Measurements from ENCODE around the gene DOCK8. TPM values are rescaled to one million over a fixed set of nuclear protein-coding genes. Genes with fewer than 3 reads are reported as not detected.

DOCK8 gene
- total RNA-seq, 1 experiment from 2014 or later = 0.37 TPM

- TF ChIP-seq ELF1 (IDR thresholded peaks at IDR 0.05; ENCODE audit: borderline replicate concordance, low read depth) = no peak
- TF ChIP-seq EZH2phosphoT487 (IDR thresholded peaks at IDR 0.05; ENCODE audit: borderline replicate concordance) = no peak
- no peak for TF ChIP-seq MAX (IDR thresholded peaks at IDR 0.05)
- no peak for TF ChIP-seq SRF (IDR thresholded peaks at IDR 0.05; ENCODE audit: low read depth)
- ChIA-PET CTCF (no interaction called here), RAD21 (ENCODE audit: low non-redundant PET in 1 of 2, low total read pairs in 2 of 2, uncharacterized antibody in 2 of 2, unreplicated experiment in 2 of 2) (no interaction called here), POLR2A (no interaction called here)
- intact Hi-C loops (cut with micrococcal nuclease) = no loop called here
- Histone ChIP-seq H3K36me3 (ENCODE audit: control insufficient read depth in 1 of 2, insufficient read depth in 2 of 2, low read length in 2 of 2) (no peaks in the 10 kb centered on the region), H3K9ac (ENCODE audit: low read length) (no peak overlapping the region), H3K9me2 (ENCODE audit: insufficient read depth) (no peaks in the 10 kb centered on the region), H3K27me3 (ENCODE audit: insufficient read depth, low read length) (peaks cover 19% of the 10 kb centered on the region; the same call in 1 of the 2 replicates), H3K4me2 (ENCODE audit: low read length) (no peak overlapping the region), H3K4me3 (replicated peaks in 1 of 2; ENCODE audit: low read depth in 1 of 2, low read length in 2 of 2) (no peak overlapping the region), H2AFZ (ENCODE audit: low read depth, low read length, poor library complexity, severe bottlenecking) (no peak overlapping the region), H3K9me3 (ENCODE audit: control insufficient read depth in 1 of 2, insufficient read depth in 1 of 2, low read depth in 1 of 2, low read length in 2 of 2) (no peaks in the 10 kb centered on the region), H4K20me1 (ENCODE audit: insufficient read depth) (no peaks in the 10 kb centered on the region), H3K79me2 (ENCODE audit: insufficient read depth, low read length) (no peaks in the 10 kb centered on the region), H3K27ac (ENCODE audit: low read depth, low read length) (no peak overlapping the region), H3K4me1 (ENCODE audit: control insufficient read depth in 1 of 2, insufficient read depth in 2 of 2, low read length in 2 of 2) (peaks cover 0 to 4% of the 10 kb centered on the region in 2 experiments; a peak in 1 of 4 replicates)
- DNase-seq (ENCODE audit: low read depth, low spot score) (no peak), ATAC-seq (no peak)
- no TSS peak for BruUV-seq (replicated peaks)
Measured at GRCh38 chr9:296411-296810, 81.7 kb downstream of the DOCK8 start.

- Histone ChIP-seq H2AFZ (ENCODE audit: low read depth, low read length, poor library complexity, severe bottlenecking) (no peak overlapping the region), H3K79me2 (ENCODE audit: insufficient read depth, low read length) (no peaks in the 10 kb centered on the region), H3K4me2 (ENCODE audit: low read length) (no peak overlapping the region), H3K27ac (ENCODE audit: low read depth, low read length) (no peak overlapping the region), H3K4me3 (replicated peaks in 1 of 2; ENCODE audit: low read depth in 1 of 2, low read length in 2 of 2) (no peak overlapping the region), H3K9ac (ENCODE audit: low read length) (no peak overlapping the region), H3K9me3 (ENCODE audit: control insufficient read depth in 1 of 2, insufficient read depth in 1 of 2, low read depth in 1 of 2, low read length in 2 of 2) (no peaks in the 10 kb centered on the region), H3K9me2 (ENCODE audit: insufficient read depth) (no peaks in the 10 kb centered on the region), H3K27me3 (ENCODE audit: insufficient read depth, low read length) (peaks cover 19% of the 10 kb centered on the region; the same call in 1 of the 2 replicates), H3K4me1 (ENCODE audit: control insufficient read depth in 1 of 2, insufficient read depth in 2 of 2, low read length in 2 of 2) (peaks cover 0 to 4% of the 10 kb centered on the region in 2 experiments; a peak in 1 of 4 replicates), H4K20me1 (ENCODE audit: insufficient read depth) (no peaks in the 10 kb centered on the region), H3K36me3 (ENCODE audit: control insufficient read depth in 1 of 2, insufficient read depth in 2 of 2, low read length in 2 of 2) (no peaks in the 10 kb centered on the region)
- no TSS peak for BruUV-seq (replicated peaks)
- ChIA-PET CTCF (no interaction called here), RAD21 (ENCODE audit: low non-redundant PET in 1 of 2, low total read pairs in 2 of 2, uncharacterized antibody in 2 of 2, unreplicated experiment in 2 of 2) (no interaction called here), POLR2A (no interaction called here)
- no peak for TF ChIP-seq ELF1 (IDR thresholded peaks at IDR 0.05; ENCODE audit: borderline replicate concordance, low read depth)
- no peak for TF ChIP-seq REST (IDR thresholded peaks at IDR 0.05; ENCODE audit: low read depth)
- TF ChIP-seq RAD21 (IDR thresholded peaks at IDR 0.05; ENCODE audit: low read depth) = no peak
- TF ChIP-seq FOSL1 (IDR thresholded peaks at IDR 0.05; ENCODE audit: low read depth) = peak; percentile 9; the same call in 1 of the 2 replicates
- TF ChIP-seq POLR2A (IDR thresholded peaks at IDR 0.05; ENCODE audit: borderline replicate concordance, extremely low read depth, insufficient read depth, insufficient read length) = no peak
- ATAC-seq (peak; percentile 38; the same call in 1 of the 2 replicates), DNase-seq (ENCODE audit: low read depth, low spot score) (no peak)
- intact Hi-C loops (cut with micrococcal nuclease) = no loop called here
Measured at GRCh38 chr9:297104-297972, 82.7 kb downstream of the DOCK8 start.

Measured in HCT116 (cell line).